Muscle layer of colon (tissue), 2 donors: Measurements from ENCODE around the gene TEP1.
"Not testable (repeated sequence)": the region's sequence is repeated elsewhere in the genome, so short reads cannot be mapped to it uniquely, and the experiment has no call there.

Experiments
- H3K27ac ChIP-seq: one replicate; pipeline ENCODE4 v1.7.0; 2013; ENCODE audit warnings: low read depth, mild to moderate bottlenecking, low read length, moderate library complexity
- H3K27me3 ChIP-seq, 2 donors: one replicate each; pipeline ENCODE4 v1.7.0; 2013; ENCODE audit warnings: low read length in 2 of 2, mild to moderate bottlenecking in 2 of 2; ENCODE audit not compliant: insufficient read depth in 2 of 2, control insufficient read depth in 1 of 2
- H3K36me3 ChIP-seq: one replicate; pipeline ENCODE4 v1.7.0; 2013; ENCODE audit warnings: mild to moderate bottlenecking, low read length; ENCODE audit not compliant: insufficient read depth
- H3K4me1 ChIP-seq: one replicate; pipeline ENCODE4 v1.7.0; 2013; ENCODE audit warnings: mild to moderate bottlenecking, low read length; ENCODE audit not compliant: insufficient read depth
- H3K4me3 ChIP-seq, 2 donors: one replicate each; pipeline ENCODE4 v1.7.0; 2013; ENCODE audit warnings: low read length in 2 of 2, low read depth in 1 of 2, mild to moderate bottlenecking in 1 of 2, moderate library complexity in 1 of 2
- H3K9ac ChIP-seq: one replicate; pipeline ENCODE4 v1.7.0; 2013; ENCODE audit warnings: low read length
- H3K9me3 ChIP-seq: one replicate; pipeline ENCODE4 v1.7.0; 2013; ENCODE audit warnings: mild to moderate bottlenecking, low read length
- donor health status: abdominal sarcoma.
- donor health status: Adenocarcinoma of cecum.

The TEP1 gene

GRCh38 chr14:20383032-20383431, 30.3 kb downstream of the TEP1 start:
- Histone ChIP-seq H3K9ac (no peak overlapping the region), H3K4me3 (no peak overlapping the region), H3K27me3 (no peaks in the 10 kb centered on the region), H3K4me1 (no peaks in the 10 kb centered on the region), H3K36me3 (peaks cover 96% of the 10 kb centered on the region), H3K27ac (no peak overlapping the region), H3K9me3 (no peaks in the 10 kb centered on the region)

GRCh38 chr14:20382526-20382925, 30.8 kb downstream of the TEP1 start:
- peaks cover 95% of the 10 kb centered on the region for H3K36me3 ChIP-seq
- H3K4me3 ChIP-seq: no peak overlapping the region

GRCh38 chr14:20381341-20381740, 32.0 kb downstream of the TEP1 start:
- no peaks in the 10 kb centered on the region for H3K9me3 ChIP-seq
- peaks cover 90% of the 10 kb centered on the region for H3K36me3 ChIP-seq
- no peak overlapping the region for H3K4me3 ChIP-seq
- H3K4me1 ChIP-seq: no peaks in the 10 kb centered on the region
- no peak overlapping the region for H3K9ac ChIP-seq
- H3K27ac ChIP-seq: no peak overlapping the region
- H3K27me3 ChIP-seq: no peaks in the 10 kb centered on the region

More at GRCh38 chr14:20382526-20382925, 30.8 kb downstream of the TEP1 start:
- Histone ChIP-seq H3K9ac (no peak overlapping the region), H3K27ac (no peak overlapping the region), H3K4me1 (no peaks in the 10 kb centered on the region), H3K9me3 (no peaks in the 10 kb centered on the region), H3K27me3 (no peaks in the 10 kb centered on the region)

- peaks cover 90% of the 10 kb centered on the region for H3K36me3 ChIP-seq
- no peak overlapping the region for H3K9ac ChIP-seq
- H3K27me3 ChIP-seq: no peaks in the 10 kb centered on the region
- H3K4me3 ChIP-seq: no peak overlapping the region
- no peaks in the 10 kb centered on the region for H3K4me1 ChIP-seq
- H3K9me3 ChIP-seq: no peaks in the 10 kb centered on the region
- no peak overlapping the region for H3K27ac ChIP-seq
Measured at GRCh38 chr14:20380681-20381080, 32.6 kb downstream of the TEP1 start.

GRCh38 chr14:20379743-20380142, 33.6 kb downstream of the TEP1 start:
- Histone ChIP-seq H3K36me3 (peaks cover 88% of the 10 kb centered on the region), H3K4me1 (no peaks in the 10 kb centered on the region), H3K27ac (no peak overlapping the region), H3K9me3 (no peaks in the 10 kb centered on the region), H3K27me3 (no peaks in the 10 kb centered on the region), H3K9ac (no peak overlapping the region), H3K4me3 (no peak overlapping the region)

- H3K9me3 ChIP-seq: no peaks in the 10 kb centered on the region
- no peaks in the 10 kb centered on the region for H3K4me1 ChIP-seq
- peaks cover 87% of the 10 kb centered on the region for H3K36me3 ChIP-seq
- H3K4me3 ChIP-seq: no peak overlapping the region
- no peak overlapping the region for H3K27ac ChIP-seq
- no peak overlapping the region for H3K9ac ChIP-seq
- H3K27me3 ChIP-seq: no peaks in the 10 kb centered on the region
Measured at GRCh38 chr14:20377171-20377570, 36.1 kb downstream of the TEP1 start.

- Histone ChIP-seq H3K36me3 (peaks cover 87% of the 10 kb centered on the region), H3K4me3 (no peak overlapping the region), H3K4me1 (no peaks in the 10 kb centered on the region), H3K9ac (no peak overlapping the region), H3K27ac (no peak overlapping the region), H3K27me3 (no peaks in the 10 kb centered on the region), H3K9me3 (no peaks in the 10 kb centered on the region)
Measured at GRCh38 chr14:20376071-20376588, 37.2 kb downstream of the TEP1 start.

GRCh38 chr14:20375471-20375870, 37.8 kb downstream of the TEP1 start:
- no peak overlapping the region for H3K4me3 ChIP-seq
- no peak overlapping the region for H3K9ac ChIP-seq
- peaks cover 87% of the 10 kb centered on the region for H3K36me3 ChIP-seq

GRCh38 chr14:20372796-20373195, 40.5 kb downstream of the TEP1 start:
- Histone ChIP-seq H3K36me3 (peaks cover 80% of the 10 kb centered on the region), H3K4me1 (no peaks in the 10 kb centered on the region), H3K27ac (no peak overlapping the region), H3K9me3 (no peaks in the 10 kb centered on the region), H3K27me3 (no peaks in the 10 kb centered on the region), H3K4me3 (no peak overlapping the region), H3K9ac (no peak overlapping the region)

More at GRCh38 chr14:20375471-20375870, 37.8 kb downstream of the TEP1 start:
- H3K27me3 ChIP-seq: no peaks in the 10 kb centered on the region
- no peak overlapping the region for H3K27ac ChIP-seq
- H3K9me3 ChIP-seq: no peaks in the 10 kb centered on the region
- H3K4me1 ChIP-seq: no peaks in the 10 kb centered on the region

- Histone ChIP-seq H3K27ac (no peak overlapping the region), H3K4me1 (no peaks in the 10 kb centered on the region), H3K4me3 (no peak overlapping the region), H3K9ac (no peak overlapping the region), H3K27me3 (no peaks in the 10 kb centered on the region), H3K36me3 (peaks cover 36% of the 10 kb centered on the region), H3K9me3 (no peaks in the 10 kb centered on the region)
Measured at GRCh38 chr14:20365928-20366327, 47.4 kb downstream of the TEP1 start.

GRCh38 chr14:20358474-20358873, 54.8 kb downstream of the TEP1 start:
- not testable (repeated sequence) for H3K4me1 ChIP-seq, H3K27ac ChIP-seq, H3K4me3 ChIP-seq, H3K27me3 ChIP-seq, H3K9ac ChIP-seq, H3K9me3 ChIP-seq
- H3K36me3 ChIP-seq: peaks cover 49% of the 10 kb centered on the region

- Histone ChIP-seq H3K9ac (no peak overlapping the region), H3K4me1 (no peaks in the 10 kb centered on the region), H3K27ac (no peak overlapping the region), H3K27me3 (no peaks in the 10 kb centered on the region), H3K4me3 (no peak overlapping the region), H3K9me3 (no peaks in the 10 kb centered on the region), H3K36me3 (peaks cover 65% of the 10 kb centered on the region)
Measured at GRCh38 chr14:20356422-20356821, 56.9 kb downstream of the TEP1 start.
